Activated gamma-delta T cell treated with anti-CD3 and anti-CD28 coated beads, Interleukin-2, amount 50 U/mL, for 16 hours (primary cell): ENCODE results near the gene TPSD1.

Experiments
- DNase-seq: peaks from one replicate; pipeline ENCODE4 v3.0.0-alpha.2; 2020; ENCODE audit warnings: low read depth

TPSD1 gene

DNA sequence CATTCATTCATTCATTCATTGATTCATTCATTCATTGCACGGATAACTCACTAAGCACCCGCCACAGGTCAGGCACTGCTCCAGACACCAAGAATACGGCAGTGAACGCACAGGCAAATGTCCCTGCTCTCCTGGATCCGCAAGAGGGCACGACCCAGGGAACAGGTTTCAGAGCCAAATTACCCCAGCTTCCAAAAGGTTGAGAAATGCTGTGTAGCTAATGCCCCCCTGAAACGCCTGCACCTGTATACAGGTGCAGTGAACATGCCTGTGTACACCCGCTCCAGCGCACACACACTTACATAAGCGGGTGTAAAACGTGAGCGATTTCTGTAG lies 44.0 kb downstream of the TPSD1 start:
- DNase-seq, result no peak

DNA sequence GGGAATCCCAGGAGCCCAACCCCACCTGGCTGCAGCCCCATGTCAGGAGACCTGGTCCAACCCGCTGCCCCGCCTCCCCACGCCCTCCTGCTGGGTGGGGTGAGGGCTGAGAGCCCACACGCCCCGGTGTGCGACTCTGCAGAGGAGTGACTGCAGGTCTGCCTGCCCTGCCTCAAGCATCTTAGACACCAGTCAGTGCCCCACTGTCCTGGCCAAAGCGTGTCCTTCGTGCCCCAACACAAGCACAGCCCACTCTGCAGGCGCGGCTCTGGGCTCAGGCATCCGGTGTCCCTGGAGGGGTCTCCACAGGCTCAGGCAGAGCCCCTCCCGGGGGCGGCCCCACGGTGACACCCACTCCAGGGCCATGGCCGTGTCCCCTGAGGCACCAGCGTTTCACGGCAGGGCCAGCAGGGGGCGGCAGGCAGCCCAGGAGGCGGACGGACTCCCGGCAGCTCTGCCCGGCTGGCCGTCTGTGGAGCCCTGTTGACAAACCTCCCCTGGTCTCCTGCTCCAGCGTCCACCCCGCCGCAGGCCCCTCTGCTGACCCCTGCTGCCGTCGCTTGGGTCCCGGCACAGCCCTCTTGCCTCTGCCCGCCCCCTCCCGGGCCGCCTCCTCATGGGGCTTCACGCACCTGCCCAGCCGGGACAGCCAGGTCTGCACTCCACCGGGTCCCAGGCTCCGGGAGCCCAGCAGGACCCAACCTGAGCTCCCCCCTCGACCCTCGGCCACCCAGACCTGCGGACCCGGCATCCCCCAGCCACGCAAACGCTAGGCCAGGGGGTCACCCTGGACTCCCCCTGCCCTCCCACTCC lies 45.0 kb downstream of the TPSD1 start:
- DNase-seq, result peak; percentile 64

DNA sequence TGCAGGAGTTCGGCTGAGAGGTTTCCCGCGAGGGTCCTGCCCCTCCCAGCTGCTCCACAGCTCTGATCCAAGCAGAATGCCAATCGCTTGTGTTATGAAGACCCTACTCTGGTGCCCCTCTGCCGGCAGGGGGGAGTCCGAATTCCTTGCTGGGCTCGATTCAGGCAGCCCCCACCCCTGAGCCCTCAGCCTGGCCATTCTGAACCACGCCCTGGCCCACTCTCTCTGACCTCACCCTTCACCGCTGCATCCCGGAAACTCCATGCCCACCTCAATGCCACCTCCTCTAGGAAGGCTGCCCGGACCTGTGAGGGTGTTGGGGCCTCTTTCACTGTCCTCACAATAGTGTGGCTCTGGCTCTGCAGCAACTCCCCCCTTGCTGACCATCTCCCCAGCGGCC lies 45.7 kb downstream of the TPSD1 start:
- no peak for DNase-seq

DNA sequence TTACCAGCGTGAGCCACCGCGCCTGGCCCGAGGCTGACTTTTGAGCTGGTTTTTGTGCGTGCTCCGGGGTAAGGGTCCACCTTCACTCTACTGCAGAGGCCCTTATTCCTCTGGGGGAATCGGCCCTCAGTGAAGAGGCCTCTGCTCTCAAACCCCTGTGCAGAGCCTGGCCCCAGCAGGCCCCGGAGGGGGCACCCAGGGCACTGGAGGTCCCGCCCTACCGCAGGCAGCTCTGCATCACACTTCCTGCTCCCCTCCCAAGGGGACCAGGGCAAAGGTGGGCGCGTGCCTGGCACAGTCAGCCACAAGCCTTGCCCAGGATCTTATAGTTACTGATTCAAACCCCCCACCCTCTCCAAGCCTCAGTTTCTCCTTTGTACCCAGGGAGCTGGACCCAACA lies 50.0 kb downstream of the TPSD1 start:
- no peak for DNase-seq

DNA sequence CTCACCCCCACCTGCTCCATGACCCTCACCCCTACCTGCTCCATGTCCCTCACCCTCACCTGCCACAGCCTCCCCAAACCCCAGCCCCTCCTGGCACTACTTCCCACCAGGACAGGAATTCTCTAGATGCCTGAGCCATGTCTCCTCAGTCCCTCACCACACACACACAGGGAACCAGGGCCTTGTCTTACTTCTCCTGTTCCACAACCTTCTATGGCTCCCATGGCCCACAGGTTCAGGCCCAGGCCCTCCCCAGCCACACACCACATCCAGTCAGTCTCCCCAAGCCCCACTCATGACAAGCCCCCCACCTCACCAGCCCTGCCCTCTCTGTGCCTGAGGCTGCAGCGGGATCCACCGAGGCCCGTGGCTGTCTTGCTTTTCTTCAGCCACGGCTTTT lies 50.5 kb downstream of the TPSD1 start:
- no peak for DNase-seq

DNA sequence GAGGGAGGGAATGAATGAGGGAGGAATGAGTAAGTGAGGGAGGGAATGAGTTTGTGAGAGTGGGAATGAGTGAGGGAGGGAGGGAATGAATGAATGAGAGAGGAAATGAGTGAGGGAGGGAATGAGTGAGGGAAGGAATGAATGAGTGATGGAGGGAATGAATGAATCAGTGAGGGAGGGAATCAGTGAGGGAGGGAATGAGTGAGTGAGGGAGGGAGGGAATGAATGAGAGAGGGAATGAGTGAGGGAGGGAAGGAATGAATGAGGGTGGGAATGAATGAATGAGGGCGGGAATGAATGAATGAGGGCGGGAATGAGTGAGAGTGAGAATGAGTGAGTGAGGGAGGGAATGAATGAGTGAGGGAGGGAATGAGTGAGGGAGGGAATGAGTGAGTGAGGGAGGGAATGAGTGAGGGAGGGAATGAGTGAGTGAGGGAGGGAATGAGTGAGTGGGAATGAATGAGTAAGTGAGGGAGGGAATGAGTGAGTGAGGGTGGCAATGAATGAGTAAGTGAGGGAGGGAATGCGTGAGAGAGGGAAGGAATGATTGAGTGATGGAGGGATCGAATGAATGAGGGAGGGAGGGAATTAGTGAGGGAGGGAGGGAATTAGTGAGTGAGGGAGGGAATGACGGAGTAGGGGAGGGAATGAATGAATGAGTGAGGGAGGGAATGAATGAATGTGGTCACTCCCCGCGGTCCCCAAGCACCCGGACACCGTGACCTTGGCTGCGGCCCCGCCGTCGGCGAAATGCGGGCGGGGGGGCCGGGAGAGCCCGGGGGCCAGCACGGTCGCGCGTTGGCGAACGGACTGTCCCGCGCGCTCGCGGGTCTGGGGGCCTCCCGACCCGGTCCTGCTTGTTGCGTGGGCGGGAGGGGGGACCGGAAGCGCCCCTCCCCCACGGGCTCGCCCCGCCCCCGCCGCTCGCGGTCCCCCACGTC lies 52.4 kb downstream of the TPSD1 start:
- no peak for DNase-seq
